Activated CD4-positive, alpha-beta T cell treated with anti-CD3 and anti-CD28 coated beads for 48 hours (primary cell): ENCODE measurements around the gene KDM4B.

Experiments
- DNase-seq: peaks from one replicate; pipeline ENCODE4 v3.0.0-alpha.2; 2020

The KDM4B gene

DNA sequence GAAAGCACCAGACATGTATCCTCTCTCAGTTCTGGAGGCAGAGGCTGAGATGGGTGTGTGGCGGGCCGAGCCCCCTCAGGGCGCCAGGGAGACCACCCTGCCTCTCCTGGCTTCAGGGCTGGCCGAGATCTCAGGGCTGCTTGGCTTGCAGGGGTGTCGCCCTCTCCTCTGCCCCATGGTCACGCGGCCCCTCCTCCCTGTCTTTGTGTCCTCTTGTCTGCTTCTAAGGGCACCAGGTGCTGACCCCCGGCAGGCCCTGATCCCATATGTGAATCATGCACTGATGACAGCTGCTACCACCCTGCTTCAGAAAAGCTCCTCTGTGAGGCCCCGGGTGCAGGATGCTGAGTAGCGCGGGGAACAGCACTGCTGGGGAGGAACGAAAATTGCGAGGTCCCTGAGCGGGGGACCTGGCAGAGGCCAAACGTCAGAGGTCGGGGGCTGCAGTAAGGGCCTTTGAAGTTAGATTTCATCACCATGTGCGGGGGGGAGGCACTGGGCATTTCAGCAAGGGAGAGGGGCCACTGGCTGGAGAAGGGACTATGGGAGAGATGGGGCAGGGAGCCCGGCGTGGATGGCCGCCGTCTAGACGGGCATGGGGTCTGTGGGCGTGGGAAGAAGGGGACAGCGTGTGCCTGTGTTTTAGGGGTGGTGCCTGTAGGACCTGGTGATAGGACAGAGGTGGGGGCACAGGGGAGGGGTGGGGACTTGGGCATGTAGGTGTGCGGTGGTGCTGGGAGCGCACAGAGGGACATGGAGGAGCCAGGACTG, 125.2 kb downstream of the KDM4B start:
- DNase-seq = no peak

DNA sequence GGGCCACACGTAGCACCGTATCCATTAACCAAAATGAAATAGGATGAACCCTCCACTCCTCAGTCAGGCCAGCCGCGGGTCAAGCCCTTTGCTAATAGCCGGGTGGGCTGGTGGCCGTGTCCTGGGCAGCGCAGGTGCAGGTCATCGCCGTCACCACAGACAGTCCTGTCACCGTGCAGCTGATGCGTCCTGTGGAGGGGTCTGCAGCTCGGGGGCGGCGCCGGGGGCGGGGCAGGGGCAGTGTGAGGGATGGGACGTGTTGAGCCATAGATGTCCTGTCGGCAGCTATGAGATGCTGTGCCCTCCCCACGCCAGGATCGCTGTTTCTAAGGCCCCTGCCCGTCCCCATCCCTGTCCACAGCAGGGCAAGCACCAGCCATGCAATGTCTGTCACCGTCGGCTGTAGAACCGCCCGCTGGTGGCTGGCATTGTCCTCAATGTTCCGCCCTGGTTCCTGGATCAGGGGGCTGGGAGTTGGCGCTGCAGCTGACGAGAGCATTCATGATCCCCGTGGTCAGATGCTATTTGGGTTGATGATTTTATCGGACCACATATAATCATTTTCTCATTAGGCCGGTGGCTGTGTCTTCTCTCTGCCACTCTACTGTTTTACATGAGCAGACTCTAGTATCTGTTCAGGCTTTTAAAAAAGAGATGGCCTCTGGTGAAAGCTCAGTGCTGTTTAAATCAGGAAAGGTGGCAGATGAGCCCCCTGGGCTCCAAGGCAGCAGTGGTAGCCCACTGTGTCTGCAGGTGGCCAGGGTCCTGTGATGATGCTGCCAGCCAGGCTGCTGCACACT, 126.1 kb downstream of the KDM4B start:
- no peak for DNase-seq

DNA sequence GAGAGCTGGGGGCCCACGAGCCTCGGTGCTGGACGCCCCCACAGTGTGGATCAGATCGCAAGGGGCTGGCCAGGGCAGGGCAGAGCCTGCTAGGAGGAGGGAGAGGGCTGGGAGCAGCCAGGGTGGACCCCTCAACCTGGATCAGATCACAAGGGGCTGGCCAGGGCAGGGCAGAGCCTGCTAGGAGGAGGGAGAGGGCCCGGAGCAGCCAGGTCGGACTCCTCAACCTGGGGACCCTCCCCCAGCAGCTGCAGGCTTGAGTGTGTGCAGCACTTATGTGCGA, 126.6 kb downstream of the KDM4B start:
- no peak for DNase-seq

DNA sequence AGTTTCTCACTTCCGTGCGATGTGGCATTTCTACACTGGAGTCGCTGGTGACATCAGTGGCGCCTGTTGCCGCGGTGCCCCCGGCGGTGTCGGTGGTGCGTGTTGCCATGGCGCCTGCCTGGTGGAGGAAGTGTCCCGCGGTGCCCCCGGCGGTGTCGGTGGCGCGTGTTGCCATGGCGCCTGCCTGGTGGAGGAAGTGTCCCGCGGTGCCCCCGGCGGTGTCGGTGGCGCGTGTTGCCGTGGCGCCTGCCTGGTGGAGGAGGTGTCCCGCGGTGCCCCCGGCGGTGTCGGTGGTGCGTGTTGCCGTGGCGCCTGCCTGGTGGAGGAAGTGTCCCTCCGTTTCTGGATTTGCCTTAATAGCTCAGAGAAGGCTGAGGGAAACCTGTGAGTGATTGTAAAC, 127.6 kb downstream of the KDM4B start:
- DNase-seq = no peak

DNA sequence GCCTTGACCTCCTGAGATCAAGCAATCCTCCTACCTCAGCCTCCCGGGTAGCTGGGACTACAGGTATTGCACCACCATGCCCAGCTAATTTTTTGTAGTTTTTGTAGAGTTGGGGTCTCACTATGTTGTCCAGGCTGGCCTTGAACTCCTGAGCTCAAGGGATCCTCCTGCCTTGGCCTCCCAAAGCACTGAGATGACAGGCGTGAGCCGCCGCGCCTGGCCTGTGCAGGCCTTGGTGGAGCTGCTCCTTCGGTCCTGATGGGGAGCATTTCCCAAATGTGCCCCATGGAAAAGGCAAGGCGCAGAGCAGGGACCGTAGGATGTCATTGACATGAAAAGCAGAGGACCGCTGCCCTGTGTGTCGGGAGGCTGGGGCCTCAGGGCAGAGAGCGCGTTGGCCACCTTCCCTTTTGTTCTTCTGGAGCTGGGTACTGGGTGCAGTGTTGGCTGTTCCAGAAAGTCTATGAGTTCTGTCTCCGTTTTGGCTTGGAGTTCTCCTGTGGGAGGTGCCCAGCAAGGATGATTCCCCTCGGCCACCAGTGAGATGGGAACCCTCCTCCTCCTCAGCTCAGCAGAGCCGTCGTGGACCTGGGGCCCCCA, 128.5 kb downstream of the KDM4B start:
- no peak for DNase-seq

DNA sequence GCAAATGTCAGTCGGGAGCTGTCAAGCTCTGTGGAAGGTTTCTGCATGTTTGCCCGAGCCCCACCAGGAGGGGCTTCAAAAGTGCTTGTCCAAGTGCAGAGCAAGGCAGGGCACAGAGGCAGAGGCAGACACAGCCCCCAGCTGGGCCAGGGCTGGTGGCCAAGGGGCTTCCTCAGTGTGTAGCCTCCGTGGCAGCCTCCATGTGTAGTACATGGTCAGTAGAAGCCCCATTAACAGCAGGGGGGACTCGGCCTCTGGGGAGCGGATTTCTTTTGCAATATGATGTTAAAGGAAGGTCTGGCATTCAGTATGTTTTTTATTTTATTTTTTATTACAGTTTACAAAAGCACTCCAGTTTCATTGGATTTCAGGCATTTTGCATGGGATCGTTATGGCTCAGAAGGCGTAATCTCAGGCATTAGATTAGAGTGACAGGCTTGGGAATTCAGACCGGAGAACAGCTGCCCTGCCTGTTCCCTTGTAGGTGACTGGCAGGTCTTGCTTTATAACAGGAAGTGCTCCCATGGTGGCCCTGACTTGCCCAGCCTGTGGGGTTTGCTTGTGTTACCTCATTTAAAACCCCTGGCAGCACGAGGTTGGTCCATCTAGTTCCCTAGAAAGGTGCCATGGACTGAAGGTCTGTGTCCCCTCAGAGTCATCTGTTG, 129.2 kb downstream of the KDM4B start:
- no peak for DNase-seq

DNA sequence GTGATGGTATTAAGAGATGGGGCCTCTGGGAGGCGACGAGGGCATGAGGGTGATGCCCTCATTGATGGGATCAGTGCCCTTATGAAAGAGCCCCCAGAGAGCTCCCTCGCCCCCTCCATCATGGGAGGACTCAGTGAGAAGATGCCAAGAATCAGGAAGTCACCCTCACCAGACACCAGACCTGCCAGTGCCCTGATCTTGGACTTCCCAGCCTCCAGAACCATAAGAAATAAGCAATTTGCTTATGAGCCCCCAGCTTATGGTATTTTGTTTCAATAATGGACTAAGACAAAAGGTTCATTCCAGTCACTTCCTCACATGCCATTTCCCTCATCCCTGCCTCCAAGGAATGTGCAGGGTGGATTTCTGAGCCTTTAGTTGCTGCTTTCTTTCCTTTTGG, 129.7 kb downstream of the KDM4B start:
- DNase-seq = no peak

DNA sequence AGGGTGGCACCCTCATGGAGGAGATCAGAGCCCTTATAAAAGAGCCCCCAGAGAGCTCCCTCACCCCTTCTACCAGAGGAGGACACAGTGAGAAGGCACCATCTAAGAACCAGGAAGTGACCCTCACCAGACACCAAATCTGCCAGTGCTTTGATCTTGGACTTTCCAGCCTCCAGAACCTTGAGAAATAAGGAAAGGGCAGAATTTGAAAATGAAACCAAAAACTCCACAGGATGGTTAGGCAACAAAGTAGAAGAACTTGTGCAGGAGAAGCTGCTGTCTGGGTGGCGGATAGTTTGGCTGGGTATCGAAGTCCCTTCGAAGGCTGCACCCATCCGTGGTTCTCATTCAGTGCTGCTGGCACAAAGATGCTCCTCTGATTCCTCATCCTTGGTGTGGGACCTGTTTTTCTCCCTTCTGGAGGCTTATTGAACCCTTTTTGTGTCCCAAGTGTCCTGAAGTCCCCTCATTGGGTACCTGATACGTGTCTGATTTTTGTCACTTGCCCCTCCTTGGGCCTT, 130.8 kb downstream of the KDM4B start:
- peak; percentile 10 for DNase-seq

DNA sequence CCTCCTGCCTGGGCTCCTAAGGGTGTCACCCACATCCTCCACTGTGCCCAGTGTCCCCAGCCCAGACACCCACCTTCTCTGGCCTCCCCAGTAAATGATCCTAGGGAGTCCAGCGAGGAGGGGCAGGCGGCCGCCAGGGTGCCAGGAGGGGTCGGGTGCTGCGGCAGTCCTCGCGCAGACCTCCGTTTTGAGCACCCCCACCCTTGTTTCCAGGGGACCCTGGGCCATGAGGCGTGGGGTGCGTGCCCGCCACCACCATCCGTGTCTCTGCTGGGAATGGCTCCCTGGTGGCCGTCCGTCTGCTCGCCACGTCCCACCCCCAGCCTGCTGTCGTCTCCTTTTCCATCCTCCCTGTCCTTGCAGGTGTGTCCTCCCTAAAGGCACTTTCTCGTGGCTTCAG, 133.0 kb downstream of the KDM4B start:
- DNase-seq = no peak

DNA sequence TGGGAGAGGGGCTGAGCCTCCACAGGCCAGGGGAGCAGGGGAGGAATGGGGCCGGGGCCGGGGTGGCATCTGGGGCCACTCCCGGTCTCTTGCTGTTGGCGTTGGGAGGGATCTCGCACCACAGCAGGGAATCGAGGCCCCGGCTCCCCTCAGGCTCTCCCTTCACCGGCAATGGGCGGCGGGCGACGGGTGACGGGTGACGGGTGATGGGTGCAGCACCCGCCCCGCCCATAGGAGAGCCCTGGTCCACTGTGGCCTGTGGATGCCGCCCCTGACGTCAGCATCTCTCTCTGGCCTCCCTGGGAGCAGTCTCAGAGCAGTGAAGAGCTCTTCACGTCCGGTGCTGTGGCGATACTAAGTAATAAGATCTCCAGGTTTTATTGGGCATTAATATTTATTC, 133.6 kb downstream of the KDM4B start:
- no peak for DNase-seq

DNA sequence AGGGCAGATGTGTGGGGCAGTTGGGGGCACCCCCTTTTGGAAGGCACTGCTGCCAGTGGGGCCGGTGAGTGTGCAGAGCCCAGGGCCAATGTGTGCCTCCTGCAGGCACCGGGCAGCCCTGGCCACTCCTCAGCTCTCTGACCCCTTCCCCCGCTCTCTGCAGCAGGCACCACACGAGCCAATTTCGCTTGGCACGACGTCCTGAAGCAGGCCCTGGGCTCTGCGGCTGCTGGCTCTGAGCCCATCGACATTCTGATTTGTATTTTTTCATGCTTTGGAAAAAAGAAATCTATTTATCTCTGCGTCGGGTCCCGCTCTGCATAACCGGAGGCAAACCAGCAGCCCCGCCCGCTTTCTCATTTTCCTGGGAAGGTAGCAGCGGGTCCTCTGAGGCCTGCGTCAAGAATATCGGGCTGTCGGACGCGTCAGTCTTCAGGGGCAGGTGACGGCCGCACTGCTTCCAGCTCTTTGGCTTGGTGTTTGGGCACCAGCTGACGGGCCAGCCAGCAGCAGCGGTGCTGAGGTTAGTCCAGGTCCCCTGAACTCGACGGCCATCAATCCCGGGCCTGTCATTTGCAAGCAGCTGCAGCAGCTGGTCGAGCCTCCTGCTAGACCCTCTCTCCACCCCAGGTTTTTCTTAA, 134.3 kb downstream of the KDM4B start:
- no peak for DNase-seq

DNA sequence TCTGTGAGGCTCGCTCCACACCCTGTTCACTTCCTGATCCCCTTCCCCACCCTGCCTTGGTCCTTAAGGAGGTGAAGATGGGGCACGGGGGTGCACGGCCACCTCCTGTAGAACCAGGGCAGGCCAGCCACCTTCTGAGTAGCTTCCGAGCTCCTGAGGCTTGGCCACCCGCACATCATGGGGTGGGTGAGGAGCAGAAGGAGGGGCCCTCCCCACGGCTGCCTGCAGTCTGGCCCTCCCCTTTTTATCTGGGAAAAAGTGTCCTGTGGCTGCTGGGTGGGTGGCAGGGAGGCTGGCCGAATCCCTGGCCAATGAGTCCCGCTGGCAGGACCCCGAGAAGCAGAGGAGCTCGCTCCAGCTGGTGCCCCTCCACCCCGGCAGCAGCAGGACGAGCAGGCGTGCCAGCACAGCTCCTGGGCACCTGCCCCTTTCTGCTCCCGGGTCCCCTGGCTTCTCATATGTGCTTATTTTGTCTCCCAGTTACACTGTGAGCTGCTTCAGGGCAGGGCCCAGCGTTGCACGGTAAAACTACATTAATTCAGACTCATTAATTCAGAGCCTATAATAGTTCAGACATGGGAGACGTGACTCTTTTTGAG, 135.0 kb downstream of the KDM4B start:
- DNase-seq = no peak

DNA sequence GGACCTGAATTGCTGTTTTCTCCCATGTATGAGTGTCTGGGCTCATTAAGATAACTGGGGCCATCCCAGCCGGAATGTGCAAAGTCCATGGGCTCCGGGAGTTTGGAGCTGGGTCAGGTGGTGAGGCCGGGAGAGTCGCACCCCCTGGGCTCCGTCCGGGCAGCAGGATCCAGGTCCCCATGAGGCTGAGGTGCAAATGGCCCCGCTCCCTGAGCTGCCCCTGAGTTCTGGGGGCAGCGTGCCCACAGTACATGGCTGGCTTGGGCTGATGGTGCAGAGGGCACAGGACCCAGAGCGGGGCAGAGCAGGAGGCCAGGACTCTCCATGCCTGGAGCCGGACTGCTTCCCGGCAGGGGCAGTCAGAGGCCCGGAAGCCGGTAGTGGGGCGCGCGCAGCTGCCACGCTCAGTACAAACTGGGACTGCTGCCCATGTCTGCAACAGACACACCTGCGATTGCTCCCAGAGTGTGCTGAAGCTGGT, 136.0 kb downstream of the KDM4B start:
- DNase-seq = no peak

DNA sequence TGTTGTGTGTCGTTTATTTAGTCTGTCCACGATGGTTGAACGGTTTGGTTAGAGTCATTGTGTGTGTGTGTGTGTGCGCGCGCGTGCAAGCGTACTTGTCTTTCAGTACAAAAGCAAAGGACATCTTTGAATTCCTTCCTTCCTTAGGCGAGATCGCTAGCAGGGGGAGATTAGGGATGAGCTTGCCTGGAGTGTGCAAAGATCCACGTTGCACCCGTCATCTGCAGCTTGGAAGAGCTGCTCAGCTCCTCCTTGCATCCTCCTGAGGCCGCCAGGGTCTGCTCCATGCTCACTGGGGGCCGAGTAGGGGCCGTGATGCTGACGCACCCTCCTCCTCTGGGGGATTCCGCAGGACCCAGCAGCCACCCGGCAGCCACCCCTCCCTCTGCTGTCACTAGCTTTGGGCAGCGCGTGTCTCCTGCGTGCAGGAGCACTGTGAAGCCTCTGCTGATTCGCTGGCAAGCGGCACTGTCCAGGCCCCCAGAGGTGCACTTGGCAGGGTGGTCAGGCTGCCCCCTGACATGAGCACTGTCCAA, 137.3 kb downstream of the KDM4B start:
- no peak for DNase-seq

DNA sequence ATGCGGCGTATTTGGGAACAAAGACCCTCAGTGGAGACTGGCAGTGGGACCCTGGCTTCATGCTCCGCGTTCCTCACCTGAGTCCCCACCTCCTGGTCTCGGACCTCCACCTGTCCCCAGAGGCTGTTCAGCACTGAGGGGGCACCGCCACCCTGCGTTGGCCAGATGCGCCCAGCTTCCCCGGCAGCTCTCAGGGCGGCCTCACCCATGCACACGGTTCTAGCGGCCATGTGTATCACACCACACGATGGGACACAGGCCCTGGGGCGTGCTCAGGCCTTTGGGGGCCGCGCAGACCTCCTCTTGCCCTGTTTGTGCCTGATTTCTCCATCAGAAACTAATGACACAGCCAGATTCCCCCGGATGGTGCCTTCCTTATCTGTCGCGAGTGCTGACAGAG, 138.1 kb downstream of the KDM4B start:
- DNase-seq = no peak

DNA sequence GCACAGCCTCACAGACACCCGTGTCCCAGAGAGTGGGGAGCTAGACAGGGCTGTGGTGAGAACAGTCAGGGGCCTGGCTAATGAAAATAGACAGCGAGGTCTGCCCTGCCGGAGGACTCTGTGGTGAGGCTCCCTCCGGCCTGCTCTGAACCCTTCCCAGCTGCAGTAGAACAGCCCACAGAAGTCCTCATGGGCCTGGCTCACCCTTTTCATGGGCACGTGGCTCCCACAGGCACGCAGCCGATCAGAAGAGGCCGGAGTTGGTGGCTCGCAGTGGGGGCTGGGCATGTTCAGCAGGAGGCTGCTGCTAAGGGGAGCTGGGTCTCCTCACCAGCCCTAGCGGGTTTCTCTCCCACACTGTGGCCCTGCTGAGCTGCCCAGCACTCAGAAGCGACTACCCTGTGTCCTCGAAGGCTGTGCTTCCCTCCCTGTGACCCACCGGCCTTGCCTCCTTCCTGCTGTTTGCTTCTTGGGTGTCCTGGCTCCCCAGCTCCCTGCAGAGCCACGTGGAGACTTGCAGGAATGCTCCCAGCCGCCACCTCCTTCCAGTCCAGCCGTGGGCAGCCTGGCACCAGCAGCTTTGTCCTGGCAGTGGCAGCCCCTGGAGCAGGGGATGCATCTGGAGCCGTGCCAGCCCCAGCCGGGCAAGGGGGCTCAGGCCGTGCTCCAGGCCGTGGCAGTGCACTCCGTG, 138.7 kb downstream of the KDM4B start:
- no peak for DNase-seq

DNA sequence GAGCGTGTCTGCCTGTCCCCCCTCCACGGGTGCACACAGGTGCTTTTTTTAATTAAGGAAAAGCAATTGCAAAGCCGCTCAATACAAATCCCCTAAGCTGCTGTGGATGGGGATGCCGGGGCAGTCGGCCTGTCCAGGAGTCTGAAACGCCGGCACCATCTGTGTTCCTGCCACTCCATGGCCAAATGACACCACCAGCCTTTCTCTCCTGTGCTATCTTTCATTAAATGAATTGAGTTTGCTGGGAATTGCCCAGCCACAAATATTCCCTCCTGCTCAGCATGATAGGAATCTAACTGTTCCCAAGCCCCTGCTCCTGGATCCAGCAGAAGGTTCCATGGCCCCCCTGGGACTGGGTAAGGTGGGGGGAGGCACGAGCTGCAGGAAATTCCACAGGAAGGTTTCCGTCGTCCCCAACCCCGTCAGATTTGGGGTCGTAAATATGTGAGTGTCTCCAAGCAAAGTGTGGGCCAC, 139.2 kb downstream of the KDM4B start:
- DNase-seq = no peak

DNA sequence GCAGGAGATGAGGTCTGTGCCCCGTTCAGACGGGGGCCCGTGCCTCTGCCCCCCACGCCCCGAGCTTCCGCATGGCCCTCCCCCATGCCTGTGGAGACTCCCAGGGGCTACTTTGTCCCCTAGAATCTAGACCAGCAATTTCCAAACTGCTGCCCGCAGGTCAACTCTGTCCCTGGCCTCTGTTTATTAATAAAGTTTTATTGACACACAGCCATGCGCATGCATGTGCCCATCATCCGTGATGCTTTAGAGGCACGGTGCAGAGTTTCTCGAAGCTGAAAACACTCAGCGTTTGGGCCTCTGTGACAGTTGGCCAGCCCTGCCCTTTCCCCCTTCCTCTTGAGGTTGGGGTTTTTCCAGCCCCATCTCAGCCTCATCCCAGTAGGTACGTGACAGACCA, 140.0 kb downstream of the KDM4B start:
- DNase-seq = no peak

DNA sequence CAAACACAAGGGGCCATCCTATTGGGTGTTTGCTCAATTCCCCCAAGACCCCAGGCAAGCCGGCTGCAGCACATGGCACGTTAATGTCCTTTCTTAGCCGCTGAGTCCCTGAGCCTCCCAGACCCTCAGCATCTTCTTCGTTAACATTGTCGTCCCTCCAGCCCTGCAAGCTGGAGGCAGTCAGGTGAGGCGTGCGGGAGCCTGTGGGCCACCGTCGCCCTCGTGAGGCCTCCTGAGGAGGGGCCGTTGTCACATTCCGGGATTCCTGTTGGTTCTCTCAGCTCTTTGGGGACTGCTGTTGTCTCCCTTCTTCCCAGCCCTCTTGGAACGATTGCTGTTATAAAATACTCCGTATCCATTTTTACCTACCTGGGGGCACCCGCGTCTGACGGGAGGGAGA, 140.6 kb downstream of the KDM4B start:
- DNase-seq = no peak

DNA sequence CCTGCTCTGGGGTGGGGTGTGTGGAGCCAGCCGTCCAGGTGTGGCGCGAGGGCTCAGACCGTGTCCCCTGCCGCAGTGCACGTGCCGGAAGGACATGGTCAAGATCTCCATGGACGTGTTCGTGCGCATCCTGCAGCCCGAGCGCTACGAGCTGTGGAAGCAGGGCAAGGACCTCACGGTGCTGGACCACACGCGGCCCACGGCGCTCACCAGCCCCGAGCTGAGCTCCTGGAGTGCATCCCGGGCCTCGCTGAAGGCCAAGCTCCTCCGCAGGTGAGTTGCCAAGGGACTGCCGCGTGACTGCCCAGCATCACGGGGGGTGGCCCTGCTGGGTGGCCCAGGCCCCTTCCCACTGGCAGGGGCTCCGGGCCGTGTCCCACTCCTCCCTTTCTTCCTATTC, 141.6 kb downstream of the KDM4B start:
- no peak for DNase-seq

DNA sequence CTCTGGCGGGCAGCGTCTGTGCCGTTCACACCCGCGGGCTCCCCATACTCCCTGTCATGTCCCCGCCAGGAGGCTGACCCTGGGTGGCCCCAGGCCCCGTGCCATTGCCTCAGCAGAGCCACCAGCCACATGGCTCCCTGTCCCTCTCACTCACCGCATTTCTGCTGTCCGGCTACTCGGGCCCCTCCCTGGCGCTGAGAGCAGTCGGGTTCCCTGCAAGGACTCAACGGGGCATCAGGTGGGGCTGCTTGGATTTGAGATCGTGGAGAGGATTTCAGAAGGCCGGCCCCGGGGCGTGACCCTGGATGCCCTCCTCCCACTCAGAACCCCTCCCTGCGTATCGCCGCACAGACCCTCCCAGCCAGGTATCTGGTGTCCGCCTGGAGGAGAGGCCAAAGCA, 142.1 kb downstream of the KDM4B start:
- no peak for DNase-seq
